Measurements from ENCODE around the gene TMEM232.

TMEM232 gene

DNA sequence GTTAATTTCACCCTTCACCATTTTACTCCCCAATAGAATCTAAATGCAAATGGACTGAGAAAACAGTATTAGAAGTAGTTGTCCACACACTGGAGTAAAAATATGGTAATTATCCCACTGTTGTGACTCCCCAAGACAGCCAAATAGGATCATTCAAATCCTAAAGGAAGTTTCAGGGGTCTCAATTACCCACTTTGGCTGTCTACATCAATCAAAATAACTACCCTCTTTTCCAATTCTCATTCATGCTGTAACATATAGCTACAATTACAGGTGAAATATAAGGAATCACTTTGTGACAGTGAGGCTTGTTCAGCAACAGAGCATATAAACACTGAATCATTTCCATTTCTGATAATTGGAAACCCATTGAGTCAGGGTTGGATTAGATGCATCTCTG, 220.1 kb downstream of the TMEM232 start:
- DNase-seq, result no peak

DNA sequence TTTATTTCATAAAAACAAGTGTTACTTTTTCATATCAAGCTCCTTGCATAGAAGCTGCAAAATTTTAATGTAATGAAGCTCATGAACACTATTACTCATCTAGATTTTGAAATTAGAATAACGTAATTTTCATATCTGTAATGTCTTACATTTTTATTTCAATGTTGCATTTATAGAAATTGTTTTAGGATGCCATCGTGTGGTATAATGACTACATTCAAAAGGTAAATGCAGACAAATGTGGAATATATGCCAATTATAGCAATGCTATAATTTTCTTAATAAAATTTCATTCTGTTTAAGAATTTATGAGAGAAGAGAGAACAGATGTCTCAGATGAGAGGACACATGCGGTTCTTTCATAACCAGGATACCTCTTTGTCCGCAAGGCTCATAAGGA, 230.2 kb downstream of the TMEM232 start:
- DNase-seq, result no peak

DNA sequence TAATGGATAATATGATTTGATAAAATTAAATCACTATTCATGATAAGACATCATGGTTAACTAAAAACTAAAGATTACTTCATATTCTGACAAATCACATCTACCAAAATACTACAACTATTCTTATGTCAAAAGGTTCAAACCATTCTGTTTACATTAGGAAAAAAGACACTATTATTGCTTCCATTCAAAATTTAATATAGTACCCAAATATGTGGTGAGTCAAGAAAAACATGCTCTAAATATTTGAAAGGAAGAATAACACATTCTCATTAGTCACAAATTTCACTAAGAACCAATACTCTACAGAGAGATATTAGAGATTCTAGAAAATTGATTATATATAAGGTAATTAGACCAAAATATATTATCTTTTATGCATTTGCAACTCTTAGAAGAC, 234.0 kb downstream of the TMEM232 start:
- no peak for DNase-seq

DNA sequence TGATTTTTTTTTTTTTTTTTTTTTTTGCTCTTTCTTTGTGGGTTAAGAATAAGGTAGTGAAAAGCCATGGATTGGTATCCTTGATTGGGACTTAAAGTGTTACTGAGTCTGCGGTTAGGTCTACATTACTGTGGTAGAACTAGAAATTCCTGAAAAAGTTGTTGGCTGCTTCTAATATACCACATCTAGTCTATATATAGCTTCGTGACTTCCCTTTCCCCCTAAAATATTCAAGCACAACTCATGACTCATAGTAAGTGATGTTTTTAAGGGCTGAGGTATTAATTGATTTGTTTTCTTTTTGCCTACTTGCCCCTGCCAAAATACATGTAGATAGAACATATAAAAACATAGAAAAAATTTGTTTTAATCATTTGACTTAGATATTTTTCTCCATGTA, 247.6 kb downstream of the TMEM232 start:
- DNase-seq, result no peak

DNA sequence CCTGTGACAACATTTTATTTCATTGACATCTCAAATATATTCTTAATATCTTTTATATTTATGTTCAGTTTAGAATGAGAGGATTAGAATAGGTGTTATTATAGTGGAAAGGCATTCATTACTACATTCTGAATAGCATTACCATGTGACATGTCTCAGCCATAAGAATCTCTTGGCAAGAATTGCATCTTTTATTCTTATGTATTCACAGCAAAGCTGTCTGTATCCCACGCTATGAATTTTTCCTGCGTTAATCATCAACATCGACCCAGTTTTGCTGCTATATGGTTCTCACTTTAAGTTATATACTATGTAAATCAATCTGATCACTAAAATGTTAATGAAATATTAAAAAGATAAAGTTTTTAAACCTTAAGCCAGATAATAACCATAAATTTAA, 248.6 kb downstream of the TMEM232 start:
- no peak for DNase-seq

DNA sequence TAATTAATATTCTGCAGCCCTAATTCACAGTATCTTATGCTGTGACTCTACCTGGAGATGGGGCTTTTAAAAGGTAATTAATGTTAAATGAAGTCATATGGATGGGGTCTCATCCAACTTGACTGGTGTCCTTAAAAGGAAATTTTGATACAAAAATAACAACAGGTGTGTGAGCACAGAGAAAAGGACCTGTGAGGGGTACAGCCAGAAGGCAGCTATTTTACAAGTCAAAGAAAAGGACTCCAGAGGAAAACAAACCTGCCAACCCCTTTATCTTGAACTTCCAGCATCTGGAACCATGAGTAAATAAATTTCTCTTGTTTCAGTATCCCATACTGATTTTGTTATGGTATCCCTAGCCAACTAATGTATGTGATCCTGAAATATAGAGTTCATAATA, 250.3 kb downstream of the TMEM232 start:
- DNase-seq, result no peak

DNA sequence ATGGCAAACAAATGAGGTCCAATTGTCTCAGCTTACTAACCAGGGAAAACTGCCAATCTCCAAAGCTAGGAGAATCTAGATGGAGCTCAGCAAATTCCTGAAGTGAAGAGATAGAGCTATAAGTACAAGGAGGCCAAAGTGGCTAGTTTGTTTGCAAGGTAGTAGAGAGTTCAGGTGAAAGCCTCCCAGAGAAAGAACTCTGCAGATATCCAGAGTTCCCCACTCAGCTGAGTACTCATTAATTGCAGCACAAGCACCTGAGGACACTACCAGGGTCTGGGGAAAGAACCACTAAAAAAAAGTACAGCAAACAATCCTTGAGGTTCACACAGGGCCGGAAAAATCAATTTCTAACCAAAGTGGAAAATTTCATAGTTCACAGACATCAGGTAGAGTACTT, 250.9 kb downstream of the TMEM232 start:
- DNase-seq, result no peak

DNA sequence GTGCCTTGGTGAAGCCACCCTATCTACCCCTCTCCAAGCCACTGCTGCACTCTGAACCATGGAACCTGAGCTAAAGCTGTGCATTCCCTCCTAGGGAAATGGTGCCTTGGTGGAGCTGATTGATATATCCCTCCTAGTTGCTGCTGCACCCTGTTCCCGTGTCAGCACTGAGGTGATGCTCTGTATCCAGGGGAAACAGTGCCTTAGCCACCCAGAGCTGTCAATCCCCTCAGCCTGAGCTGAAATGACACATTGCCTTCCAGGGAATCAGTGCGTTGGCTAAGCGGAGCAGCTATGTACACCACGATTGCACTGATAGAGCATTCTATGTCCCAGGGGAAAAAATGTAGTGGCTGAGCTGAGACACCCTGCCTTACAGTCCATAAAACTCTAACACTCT, 257.0 kb downstream of the TMEM232 start:
- DNase-seq, result no peak

DNA sequence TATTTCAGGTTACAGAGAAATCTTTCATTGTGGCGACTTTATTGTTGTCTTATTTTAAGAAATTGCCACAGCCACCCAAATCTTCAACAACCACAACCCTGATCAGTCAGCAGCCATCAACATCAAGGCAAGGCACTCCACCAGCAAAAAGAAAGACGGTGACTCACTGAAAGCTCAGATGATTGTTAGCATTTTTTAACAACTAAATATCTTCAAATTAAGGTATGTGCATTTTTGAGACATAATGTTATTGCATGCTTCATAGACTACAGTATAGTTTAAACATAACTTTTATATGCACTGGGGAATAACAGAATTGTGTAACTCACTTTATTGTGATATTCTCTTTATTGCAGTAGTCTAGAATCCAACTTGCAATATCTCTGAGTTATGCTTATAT, 263.4 kb downstream of the TMEM232 start:
- no peak for DNase-seq

DNA sequence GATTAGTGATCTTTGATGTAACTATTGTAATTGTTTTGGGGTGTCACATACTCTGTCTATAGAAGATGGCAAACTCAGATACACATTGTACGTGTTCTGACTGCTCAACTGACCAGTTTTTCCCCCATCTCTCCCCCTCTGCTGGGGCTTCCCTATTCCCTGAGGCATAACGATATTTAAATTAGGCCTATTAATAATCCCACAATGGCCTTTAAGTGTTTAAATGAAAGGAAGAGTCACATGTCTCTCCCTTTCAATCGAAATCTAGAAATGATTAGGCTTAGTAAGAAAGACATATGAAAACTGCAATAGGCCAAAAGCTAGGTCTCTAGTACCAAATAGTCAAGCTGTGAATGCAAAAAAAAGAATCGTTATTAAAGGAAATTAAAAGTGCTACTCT, 265.6 kb downstream of the TMEM232 start:
- DNase-seq, result no peak

DNA sequence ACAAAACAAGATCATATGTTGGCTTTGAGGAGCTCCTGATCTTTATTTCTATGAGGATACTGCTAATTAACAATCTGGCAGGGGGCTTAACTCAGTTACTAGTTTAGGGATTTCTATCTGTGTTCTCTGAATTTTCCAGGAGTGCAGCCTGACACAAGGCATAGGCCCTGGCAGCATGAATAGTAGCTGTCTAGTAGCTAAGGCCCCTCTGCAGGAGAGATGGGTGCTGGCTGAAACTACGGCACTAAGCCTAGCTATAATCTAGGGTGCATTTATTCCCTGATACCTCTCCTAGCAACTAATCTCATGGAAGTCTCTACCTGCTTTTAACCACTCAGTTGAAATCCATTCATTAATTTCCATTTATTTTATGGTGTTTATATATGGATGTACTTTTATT, 268.2 kb downstream of the TMEM232 start:
- no peak for DNase-seq

DNA sequence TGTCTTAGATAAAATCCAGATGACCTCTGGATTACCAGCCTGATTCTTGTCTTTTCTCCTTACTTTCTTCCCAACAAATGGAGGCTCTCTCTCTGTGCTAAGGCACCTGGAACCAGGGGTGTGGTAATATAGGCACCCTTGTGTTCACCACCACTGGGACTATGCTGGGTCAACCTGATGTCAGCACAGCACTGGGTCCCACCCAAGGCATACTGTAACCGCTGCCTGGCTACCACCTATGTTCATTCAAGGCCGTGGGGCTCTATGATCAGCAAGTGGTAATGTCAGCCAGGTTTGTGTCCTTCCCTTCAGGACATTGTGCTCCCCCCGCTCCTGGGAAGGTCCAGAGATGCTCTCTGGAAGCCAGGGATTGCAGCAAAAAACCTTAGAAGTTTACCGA, 283.6 kb downstream of the TMEM232 start:
- DNase-seq, result no peak

DNA sequence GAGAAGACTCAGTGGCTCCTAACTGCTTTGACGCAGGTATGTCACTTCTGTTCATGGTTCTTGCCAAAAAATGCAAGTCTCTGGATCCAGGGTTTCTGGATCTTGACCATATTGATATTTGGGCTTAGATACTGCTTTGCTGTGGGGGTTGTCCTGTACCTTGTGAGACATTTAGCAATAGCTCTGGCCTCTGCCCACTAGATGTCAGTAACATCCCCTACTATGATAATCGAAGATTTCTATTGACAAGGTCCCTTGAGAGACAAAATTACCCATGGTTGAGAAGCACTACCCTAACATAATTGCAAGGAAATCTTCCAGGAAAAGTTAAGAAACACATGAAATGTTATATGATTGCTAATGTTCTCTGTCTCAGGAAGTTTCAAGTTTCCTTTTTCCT, 285.4 kb downstream of the TMEM232 start:
- DNase-seq, result no peak

DNA sequence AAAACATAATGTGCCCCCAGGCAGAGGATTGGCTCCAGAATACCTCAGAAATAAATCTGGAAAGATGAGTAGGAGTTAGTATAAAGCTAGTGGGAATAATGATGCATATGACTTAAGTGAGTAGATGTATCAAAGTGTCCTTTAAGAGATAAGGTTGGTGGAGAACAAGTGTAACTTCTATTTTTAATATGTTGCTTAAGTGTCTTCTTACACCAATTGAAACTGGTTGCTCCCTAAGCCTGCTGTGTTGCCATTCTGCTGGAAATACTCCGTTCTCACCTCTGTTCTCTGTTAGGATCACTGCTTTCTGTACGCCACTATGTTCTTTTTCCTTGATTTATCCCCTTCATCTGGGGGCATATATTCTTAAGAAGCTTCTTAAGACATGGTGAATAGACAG, 286.4 kb downstream of the TMEM232 start:
- DNase-seq, result no peak

DNA sequence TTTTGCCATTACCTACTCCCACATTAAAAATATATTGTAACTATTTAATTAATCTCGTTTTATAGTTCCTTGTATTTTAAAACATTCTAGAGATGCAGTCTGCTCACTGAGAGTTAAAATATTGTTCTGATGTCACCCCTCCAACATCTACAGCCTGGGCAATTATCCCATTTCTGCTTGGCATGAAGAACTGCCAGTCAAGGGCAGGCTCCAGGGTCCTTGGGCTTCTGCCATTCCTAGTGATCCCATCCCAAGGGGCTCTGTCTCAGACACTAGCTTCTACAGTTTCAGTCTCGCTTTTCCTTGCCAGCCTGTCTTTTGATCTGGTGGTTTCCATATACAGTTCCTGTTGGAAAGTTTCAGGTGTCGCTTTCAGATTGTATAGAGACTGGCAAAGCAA, 287.2 kb downstream of the TMEM232 start:
- no peak for DNase-seq

DNA sequence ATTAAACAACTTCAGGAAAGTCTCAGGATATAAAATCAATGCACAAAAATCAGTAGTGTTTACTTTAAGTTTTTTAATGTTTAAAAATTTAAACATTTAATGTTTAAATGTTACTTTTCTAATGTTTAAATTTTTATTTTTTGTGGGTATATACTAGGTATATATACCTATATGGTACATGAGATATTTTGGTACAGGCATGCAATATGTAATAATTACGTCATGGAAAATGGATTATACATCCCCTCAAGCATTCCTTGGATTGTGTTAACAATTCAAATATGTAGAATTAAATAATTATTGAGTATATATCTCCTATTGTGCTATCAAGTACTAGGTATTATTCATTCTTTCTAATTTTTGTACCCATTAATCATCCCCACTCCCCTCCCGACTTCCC, 291.3 kb downstream of the TMEM232 start:
- no peak for DNase-seq

DNA sequence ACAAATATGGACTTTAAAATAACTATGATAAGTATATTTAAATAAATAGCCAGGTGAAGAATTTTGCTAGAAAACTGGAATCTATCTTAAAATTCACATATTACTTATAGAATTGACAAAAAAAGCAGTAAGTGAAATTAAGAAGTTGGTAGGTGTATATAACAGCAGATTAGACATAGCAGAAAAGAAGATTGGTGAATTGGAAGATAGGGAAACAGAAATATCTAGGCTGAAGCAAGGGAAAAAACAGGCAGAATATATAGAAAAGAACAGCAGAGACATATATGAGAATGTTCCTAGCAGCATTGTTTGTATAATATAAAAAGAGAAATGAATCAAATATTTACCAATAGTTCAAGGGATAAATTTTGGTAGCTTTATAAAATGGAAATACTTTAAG, 294.9 kb downstream of the TMEM232 start:
- DNase-seq, result no peak

DNA sequence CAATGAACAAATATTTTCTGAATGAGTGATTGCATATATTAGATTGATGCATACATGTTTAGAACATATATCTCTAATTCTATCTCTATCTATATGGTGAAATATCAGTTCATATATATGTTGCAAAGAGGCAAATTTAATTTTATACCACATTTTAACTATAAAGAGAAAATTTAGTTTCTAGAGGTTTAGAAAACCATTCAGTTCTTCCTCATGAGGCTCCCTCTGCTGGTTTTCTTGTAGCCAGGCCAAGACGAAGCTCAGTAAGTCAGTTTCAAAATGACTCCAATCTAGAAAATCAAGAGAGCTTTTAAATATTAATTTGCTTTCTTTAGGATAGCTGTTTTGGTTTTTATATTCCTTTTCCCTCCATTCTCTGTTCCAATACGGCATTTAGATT, 312.1 kb downstream of the TMEM232 start:
- no peak for DNase-seq

DNA sequence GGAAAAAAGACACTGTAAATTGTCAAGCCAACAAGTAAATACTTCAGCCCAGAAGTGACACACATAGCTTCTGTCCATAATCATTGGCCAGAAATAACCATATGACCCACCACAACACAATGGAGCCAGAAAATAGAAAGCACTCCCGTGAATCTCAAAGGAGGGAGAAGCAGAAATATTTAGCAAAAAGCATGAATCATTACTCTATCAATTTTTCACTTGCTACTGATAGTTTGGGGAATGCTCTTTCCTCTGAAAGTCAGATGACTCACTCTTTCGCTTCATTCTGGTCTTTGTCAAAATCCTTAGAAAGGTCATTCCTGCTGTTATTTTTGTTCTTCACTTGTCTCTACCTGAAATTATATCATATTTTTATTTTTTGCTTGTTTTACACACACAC, 312.6 kb downstream of the TMEM232 start:
- no peak for DNase-seq

DNA sequence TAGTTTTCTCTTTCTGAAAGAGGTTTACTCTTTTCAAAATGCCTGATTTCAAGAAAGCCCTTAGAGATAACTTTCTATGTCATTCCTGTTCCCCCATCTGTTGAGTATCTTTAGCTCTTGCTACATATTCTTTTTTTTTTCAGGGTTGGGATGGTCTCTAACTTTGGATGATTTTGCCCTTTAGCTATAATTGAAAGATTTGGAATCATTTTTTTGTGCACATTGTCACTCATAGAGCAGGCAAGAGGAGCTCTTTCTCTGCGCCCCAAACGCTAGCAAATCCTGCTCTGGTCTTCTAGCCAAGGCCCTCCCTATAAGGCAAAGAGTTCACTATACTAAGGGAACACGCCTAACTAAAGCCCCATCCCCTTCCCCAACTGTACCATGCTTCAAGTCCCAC, 316.9 kb downstream of the TMEM232 start:
- DNase-seq, result no peak

DNA sequence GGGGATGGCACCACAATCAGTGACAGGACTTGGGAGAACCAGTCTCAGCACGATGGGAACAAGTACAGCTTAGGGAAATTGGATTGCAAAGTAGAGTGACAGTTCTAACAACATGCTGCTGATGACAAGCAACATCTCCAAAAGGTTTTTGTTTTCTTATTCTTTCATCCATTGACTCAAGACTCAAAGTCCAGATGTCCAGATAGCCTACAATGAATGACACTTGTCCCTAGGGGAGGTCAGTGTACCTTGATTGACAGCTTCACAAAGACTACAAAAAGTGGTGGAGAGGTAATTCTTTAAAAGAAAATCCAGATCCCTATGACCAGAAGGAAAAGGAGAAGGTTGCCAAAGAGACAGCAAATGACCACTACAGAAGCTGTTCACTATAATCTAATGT, 323.9 kb downstream of the TMEM232 start:
- DNase-seq, result no peak

DNA sequence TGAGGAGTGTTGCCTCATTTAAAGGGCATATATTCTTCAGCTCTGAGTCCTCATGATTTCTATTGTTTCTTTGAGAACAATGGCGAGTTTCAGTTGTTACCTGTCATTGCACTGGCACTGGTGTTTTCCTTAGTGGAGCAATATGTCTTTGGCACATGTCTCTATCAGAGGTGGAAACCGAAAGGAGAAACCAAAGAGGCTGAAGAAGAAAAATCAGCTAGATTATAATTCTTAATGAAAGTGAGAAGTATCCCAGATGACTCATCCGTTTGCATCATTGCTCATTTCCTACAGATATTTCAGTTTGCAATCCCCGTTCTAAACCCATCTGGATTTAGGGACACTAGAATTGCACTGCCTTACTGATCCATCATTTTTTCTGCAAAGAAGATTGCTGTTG, 324.6 kb downstream of the TMEM232 start:
- DNase-seq, result no peak

DNA sequence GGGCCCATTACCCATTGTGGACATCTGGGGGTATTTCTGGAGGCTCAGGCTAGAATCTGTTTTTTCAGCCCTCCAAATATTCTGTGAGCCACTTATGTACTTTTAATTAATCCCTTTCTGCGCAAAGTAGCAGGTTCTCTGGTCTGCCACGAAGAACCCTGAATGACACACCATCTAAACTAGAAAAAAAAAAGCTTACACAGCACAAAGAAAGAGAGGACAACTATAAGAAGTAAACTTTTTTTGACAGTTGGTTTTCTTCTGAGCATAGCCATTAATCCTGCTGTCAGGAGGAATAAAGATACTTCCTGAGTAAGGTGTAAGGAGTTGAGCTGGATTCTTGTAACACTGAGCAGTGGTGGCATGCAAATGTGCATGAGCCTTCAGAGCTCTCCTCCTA, 327.5 kb downstream of the TMEM232 start:
- no peak for DNase-seq

DNA sequence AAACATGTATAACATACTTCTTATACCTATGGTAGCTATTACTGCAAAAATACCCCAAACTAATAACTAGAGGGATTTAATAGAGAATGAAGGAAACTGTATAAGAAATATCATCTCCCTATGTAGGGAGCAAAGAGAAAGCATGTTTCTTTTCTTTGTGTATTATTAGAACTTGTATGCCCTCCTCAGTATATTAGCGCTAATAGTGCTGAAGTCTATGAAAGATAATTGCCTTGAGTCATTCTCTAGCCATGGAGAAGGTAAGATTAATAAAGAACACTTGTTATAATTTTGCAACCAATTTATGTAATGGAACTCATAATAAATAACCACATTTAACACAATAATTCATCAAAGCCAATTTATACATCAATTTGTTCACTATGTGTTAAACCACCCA, 329.2 kb downstream of the TMEM232 start:
- DNase-seq, result no peak

DNA sequence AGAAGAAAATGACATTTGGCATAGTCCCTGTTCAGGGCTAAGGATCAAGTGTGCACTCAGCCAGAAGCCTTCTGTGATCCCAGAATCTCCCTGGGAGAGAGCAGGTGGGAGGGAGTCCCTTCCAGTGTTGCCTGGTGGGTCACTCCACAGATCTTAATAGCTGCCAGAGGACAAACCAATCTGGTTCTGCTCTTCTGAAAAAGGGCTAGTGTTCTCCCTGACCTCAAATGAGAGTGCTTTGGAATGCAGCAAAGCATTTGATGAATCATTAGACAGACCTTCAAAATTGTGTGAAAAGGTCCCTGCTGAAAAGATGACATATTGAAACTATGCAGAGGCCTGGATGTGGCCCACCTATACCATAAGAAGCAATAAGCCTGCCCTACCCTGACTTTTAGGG, 339.7 kb downstream of the TMEM232 start:
- no peak for DNase-seq

DNA sequence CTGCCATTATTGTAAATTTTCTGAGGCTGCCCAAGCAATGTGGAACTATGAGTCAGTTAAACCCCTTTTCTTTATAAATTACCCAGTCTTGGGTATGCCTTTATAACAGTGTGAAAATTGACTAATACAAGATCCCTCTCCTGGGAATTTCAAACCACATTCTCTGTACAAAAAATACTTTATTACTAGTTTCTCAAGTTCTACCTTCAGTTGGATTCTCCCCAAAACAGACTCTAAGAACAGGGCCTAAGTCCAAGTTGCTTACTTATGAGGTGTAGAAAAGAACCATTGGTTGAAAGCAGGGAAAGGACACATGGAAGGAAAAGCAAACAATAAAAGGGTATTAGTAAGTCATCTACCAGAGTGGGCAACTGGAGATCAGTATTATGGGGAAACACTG, 343.2 kb downstream of the TMEM232 start:
- no peak for DNase-seq

DNA sequence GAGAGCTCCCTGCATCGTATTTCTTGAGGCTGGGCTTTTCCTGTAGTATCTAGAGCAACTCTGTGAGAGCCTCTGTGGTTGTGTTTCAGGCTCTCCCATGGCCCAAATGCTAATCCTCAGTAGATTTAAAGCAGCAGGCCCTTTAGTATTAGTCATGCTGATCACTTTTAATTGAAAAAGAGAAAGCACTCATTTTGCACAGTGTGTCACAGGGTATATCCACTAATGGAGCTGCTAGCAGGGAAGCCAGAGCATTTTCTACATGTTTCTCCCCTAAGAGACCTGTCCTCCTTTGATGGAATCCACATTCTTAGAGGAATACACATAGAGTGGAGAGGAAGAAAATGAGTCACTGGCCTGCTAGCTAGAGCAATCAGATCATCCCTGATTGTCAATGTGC, 348.5 kb downstream of the TMEM232 start:
- no peak for DNase-seq
